Hematopoietic multipotent progenitor cell treated with erythropoietin and hydrocortisone succinate and interleukin-3 and kit ligand, for 6 days (in vitro differentiated cells): Measurements from ENCODE around the gene EIF5A.
"Not testable (repeated sequence)": the region's sequence is repeated elsewhere in the genome, so short reads cannot be mapped to it uniquely, and the experiment has no call there.

ENCODE experiments used
- DNase-seq: peaks from one replicate; pipeline ENCODE4 v3.0.0-alpha.2; 2015

The EIF5A gene

DNA sequence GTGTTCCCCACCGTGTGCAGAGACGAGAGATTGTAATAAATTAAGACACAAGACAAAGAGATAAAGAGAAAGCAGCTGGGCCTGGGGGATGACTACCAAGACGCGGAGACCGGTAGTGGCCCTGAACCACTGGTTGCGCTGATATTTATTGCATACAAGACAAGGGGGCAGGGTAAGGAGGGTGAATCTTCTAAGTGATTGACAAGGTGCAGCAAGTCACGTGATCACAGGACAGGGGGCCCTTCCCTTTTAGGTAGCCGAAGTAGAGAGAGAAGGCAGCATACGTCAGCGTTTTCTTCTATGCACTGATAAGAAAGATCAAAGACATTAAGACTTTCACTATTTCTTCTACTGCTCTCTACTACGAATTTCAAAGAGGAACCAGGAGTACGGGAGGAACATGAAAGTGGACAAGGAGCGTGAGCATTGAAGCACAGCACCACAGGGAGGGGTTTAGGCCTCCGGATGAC lies 25.2 kb downstream of the EIF5A start:
- peak; percentile 50 for DNase-seq

DNA sequence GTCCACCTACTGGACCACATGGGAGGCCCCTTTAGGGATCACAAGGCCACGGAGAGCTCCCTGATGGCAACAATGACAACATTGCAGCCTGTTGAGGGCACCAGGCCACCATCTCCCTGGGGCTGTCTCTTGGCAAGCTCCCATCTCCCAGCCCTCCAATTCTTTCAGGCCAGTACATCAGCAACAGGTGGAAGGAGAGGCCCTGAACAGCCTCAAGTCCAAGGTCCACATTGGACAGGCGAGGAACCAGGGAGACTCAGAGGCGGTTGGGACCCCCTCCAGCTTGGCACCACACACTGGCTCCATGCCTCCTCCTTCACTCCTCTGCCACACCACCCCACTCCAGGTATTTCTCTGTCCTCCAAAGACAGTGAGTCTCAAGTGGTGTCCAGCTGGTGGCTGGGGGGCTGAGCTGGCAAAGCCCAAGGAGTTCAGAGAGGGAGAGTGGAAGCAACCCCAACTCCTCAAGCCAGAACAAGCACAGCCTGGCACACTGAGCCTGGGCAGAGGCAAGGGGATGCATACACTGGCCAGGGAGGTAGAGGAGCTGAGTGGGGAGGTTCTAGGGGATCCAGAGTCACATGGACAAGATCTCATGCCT lies 27.6 kb downstream of the EIF5A start:
- DNase-seq = no peak

DNA sequence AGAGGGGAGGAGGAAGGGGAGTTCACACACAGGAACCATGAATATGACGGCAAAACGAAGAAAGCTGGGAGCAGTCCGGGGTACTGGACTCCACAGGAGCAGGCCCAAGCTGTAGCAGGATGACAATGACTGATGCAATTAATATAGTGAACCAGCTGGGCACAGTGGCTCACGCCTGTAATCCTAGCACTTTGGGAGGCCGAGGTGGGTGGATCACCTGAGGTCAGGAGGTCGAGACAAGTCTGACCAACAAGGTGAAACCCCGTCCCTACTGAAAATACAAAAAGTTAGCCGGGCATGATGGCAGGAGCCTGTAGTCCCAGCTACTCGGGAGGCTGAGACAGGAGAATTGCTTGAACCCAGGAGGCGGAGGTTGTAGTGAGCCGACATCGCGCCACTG lies 28.3 kb downstream of the EIF5A start:
- DNase-seq = not testable (repeated sequence)

DNA sequence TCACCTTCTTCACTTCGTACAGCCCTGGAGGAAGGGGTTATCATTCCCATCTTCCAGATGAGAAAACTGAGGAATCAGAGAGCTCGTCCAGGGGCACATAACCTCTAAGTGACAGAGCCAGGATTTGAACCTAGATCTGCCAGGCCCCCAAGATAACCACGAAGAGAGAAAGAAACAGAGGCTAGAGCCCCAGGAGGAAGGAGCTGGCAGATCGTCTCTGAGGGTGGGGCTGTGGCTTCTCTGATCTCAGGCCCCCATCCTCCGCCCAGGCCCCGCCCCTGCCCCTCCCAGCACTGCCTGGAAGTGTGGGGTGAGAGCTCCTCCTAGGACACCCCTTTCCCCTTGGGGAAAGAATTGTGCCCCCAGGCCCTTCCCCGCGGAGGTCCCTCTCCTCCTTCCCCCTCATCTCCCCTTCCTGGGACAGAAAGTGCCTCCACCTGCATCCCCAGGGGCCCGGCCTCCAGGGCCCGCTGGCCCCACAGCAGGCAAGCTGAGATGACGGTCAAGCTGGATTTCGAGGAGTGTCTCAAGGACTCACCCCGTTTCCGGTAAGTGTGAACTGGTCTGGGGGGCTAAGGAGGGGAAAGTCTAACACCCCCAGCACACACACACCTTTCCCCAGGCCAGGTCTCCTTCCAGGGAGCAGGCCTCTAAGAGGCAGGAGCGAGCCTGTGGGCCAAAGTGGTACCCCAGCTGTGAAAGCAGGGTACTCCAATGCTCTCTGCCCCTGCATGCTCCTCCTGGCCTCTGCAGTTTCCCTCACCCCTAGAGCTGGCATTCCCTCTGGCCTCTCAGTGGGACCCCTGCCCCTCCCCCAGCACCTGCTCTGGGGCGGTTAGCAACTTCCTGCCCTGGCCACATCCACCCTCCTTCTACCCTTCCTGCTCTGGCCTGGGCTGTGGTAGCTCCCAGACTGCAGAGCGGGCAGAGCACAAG lies 29.1 kb downstream of the EIF5A start, which contains the start of gene ACAP1:
TSS of gene ACAP1 (plus strand) at position 290 of the 936 bp plus-strand sequence. CDS start at position 496, 206 bp downstream.
- peak; percentile 95 for DNase-seq

DNA sequence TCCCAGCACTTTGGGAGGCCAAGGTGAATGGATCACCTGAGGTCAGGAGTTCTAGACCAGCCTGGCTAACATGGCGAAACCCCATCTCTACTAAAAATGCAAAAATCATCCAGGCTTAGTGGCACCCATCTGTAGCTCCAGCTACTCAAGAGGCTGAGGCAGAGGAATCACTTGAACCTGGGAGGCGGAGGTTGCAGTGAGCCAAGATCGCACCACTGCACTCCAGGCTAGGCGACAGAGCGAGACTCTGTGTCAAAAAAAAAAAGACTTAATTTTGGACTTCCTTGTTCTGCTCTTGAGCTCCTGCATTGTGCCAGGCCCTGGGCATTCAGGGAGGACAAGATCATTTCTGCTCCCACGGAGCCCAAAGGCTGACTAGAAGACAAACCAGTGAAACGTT lies 30.2 kb downstream of the EIF5A start:
- DNase-seq = not testable (repeated sequence)

DNA sequence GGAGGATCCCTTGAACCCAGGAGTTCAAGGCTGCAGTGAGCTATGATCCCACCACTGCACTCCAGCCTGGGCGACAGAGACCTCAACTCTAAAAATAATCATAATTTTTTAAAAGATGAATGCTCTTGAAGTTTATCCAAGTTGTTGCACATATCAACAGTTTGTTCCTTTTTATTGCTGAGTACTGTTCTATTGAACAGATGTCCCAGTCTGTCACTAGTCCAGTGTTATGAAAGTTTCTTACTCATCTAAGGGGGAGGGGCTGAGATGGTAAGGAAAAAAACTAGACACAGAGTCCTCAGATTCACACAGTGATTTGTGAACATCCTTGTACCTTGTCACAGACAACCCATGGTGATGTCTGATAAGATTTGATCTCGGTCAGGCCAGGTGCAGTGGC lies 32.8 kb downstream of the EIF5A start:
- no peak for DNase-seq

DNA sequence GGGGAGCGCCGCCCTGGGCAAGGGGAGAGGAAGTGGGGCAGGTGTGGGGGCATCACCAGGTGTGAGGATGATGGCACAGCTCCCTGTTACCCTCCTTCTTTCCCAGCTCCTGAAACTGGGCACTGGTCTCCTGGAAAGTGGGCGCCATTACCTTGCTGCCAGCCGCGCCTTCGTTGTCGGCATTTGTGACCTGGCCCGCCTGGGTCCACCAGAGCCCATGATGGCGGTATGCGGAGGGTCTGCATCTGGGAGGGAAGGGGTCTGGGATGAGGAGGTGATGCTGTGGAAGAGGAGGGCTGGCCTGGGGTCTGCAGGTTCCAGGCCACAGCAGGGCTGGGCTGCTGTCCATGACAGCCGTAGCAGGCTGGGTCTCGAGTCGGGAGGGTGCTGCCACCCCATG lies 34.4 kb downstream of the EIF5A start:
- no peak for DNase-seq

DNA sequence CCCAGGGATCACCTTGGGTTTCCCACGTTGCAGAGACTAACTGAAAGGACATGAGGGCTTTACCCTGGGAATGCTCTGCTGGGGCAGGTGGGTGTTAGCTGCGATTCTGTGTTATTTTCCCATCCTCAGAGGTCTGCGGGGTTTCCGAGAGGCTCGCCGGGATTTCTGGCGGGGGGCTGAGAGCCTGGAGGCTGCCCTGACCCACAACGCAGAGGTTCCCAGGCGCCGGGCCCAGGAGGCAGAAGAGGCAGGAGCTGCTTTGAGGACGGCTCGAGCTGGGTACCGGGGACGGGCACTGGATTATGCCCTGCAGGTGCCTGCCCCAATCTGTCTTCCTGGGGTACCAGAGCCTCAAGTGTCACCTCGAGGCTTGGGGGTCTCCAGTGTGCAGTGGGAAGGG lies 35.8 kb downstream of the EIF5A start:
- no peak for DNase-seq

DNA sequence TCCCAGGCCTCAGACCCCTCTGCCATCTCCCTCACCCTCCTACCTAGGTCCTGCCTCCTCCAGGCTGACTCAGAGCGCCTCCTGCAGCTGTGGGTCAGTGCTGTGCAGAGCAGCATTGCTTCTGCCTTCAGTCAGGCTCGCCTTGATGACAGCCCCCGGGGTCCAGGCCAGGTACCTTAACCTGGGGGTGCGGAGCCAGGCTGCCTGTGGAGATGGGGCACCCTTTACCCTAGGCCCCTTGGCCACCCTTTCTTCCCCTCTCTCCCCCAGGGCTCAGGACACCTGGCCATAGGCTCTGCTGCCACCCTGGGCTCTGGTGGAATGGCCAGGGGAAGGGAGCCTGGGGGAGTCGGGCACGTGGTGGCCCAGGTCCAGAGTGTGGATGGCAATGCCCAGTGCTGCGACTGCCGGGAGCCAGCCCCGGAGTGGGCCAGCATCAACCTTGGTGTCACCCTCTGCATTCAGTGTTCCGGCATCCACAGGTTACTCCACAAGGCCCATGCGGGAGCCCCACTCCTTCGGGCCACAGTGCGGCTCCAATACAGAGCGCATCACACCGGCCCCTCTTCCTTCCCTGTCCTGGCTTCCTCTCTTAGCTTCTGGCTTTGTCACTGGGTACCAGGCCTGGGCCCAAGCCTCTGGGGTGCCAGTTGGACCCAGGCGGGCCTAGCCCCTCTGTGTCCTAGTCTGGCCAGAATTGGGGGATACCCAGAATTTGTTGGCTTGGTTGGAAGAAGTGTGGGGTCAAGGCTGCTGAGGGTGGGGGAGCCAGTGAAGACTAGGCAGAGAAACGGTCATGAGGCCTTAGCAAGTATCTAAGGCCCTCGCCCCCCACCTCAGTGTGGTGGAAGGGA lies 39.6 kb downstream of the EIF5A start:
- DNase-seq = no peak

DNA sequence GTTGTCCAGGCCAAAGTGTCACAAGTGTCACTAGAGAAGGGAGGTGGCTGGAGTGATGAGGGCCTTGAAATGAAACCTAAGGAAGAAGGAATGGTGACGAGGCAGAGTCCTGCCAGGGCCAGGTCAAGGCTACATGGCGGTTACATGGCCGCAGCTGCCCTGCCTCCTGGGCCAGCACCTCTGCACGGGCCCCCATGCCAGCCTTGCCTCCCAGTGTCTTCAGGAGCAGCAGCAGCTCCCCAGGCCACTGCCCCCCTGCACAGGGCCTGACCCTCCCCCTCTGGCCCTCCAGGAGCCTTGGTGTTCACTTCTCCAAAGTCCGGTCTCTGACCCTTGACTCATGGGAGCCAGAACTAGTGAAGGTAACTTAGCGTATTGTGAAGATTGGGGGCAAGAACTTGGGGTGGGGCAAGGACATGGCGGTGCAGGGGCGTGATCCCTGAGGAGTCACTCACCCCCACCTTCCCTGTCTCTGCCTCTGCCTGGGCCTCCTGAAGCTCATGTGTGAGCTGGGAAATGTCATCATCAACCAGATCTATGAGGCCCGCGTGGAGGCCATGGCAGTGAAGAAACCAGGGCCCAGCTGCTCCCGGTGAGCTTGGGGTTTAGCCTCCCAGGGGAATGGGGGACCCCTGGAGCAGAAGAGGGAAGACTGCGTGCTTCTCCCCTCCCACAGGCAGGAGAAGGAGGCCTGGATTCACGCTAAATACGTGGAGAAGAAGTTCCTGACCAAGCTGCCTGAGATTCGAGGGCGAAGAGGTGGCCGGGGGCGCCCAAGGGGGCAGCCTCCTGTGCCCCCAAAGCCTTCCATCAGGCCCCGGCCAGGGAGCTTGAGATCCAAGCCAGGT lies 40.4 kb downstream of the EIF5A start:
- no peak for DNase-seq

DNA sequence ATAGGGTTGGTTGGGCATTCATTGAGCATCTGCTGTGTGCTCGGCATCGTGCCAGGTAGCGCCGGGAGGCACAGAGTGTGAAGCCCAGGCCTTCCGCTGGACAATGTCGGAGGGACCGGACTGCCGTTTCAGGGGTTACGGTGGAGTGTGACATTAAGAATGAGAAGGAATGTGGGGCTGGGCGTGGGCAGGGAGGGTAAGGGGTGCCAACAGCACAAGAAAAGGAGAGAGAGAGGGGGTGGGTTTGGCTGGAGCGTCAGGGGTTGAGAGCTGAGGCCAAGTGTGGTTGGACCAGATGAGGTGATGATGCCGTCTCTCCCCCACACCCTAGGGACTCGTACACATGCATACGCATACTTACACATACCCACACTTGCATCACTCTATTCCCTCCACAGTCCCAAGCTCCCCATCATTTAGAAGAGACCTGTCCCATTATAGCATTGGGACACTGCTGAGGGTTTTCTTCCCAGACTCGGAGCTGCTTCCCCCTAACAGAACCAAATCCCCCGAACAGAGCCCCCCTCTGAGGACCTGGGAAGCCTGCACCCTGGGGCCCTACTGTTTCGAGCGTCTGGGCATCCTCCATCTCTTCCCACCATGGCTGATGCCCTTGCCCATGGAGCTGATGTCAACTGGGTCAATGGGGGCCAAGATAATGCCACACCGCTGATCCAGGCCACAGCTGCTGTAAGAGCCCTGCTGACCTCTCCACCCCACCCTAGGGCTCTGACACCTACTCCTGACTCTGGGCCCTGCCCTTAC lies 41.2 kb downstream of the EIF5A start:
- no peak for DNase-seq

DNA sequence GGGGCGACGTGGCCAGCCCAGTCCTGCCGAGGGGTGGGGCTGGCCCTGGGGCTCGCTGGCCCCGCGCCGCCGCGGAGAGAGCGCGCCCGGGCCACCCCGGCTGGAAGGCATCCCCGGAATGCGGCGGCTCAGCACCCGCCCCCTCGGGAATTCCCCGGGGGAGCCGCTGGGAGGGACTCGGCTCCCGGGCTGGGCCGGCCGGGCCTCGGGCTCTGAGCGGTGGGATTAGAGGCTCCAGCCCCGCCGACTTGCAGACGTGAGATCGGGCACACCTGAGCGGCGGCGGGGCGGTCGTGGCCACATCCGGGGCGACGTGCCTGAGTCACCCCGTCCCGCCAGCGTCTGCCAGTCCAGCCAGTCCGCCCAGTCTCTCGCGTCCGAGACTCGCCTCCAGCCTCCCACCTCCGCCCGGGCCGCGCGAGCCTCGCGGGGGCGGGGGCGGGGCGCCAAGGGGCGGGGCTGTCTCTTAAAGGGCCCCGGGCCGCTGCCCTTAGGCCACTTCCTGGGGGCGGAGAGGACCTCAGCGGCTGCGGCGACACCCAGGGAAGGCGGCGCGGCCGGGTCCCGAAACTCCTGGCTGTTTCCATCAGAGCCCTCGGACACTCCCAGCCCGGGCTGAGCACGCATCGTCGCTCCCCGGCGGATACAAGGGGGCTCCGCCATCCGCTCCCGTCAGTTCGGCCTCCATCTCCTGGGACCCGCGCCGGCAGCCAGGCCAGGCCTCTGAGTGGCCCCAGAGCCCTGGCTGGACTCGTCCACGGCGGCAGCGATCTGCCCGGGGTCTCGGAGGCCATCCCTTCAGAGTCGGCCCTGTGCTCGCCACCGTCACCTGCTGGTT lies 44.5 kb downstream of the EIF5A start, which contains the start of gene KCTD11:
TSS of gene KCTD11 (plus strand) at position 498 of the 838 bp plus-strand sequence.
- DNase-seq = peak; percentile 83

DNA sequence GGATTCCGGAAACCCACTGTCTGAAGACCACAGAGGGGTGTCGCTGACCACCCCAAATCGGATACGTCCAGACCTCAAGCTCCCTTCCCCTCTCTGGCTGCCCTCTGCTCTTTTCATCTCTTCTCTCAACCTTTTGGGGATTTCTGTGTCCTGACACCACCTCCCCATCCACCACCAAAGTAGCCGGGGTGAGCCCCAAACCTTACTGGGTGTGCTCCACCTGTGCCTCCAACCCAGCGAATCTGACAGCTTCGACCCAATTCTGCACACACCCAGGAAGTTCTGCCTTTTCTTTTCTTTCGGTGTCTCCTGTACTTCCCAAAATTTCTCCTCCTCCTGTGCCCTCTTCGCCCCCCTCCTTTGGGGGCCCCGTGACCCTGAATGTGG lies 45.1 kb downstream of the EIF5A start:
- DNase-seq = no peak

DNA sequence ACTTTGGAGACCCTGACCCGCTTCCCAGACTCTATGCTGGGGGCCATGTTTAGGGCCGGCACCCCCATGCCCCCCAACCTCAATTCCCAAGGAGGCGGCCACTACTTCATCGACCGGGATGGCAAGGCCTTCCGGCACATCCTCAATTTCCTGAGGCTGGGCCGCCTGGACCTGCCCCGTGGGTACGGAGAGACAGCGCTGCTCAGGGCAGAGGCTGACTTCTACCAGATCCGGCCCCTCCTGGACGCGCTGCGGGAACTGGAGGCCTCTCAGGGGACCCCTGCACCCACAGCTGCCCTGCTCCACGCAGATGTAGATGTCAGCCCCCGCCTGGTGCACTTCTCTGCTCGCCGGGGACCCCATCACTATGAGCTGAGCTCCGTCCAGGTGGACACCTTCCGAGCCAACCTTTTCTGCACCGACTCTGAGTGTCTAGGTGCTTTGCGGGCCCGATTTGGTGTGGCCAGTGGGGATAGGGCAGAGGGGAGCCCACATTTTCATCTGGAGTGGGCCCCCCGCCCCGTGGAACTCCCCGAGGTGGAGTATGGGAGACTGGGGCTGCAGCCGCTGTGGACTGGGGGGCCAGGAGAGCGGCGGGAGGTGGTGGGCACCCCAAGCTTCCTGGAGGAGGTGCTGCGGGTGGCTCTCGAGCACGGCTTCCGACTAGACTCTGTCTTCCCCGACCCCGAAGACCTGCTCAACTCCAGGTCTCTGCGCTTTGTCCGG lies 45.6 kb downstream of the EIF5A start:
- DNase-seq = no peak

DNA sequence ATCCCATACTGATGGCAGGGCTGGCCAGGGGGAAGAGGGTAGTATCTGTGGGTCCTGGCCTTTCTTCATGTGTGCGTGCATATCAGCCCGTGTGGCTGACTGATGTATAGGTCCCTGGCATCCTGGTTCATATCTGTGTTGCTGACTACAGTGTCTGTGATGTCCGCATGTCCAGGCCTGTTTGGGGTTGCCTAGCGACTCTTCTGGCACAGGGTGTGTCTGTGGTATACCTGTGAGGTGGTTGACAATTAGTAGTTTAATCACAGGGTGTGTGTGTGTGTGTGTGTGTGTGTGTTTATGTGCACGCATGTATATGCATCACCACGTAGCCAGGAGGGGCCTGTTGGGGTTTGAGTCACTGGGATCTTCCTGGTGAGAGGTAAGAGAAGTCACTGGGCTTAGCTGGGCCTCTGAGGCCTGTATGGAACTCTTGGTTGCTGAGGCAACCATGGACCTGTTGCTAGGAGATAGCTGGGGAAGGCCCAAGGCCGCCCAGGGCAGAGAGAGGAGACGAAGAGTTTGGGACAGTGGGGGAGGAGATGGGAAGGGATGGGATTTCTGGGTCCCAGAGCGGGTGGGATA lies 46.9 kb downstream of the EIF5A start:
- DNase-seq = peak; percentile 34

DNA sequence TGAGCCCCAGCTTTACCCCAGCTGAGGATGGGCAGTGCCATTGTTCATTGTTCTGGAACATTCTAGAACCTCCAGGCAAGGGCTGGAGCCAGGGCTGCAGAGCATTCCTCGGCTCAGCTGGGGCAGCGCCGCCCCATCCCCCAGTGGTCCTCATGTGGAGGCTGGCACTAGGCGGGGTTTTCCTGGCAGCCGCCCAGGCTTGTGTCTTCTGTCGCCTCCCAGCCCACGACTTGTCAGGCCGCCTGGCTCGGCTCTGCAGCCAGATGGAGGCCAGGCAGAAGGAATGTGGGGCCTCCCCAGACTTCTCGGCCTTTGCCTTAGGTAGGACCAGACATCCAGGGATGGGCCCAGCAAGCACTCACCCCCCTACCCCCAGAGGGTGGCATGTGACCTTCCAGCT lies 47.6 kb downstream of the EIF5A start, which contains the start of gene TMEM95:
TSS of gene TMEM95 (plus strand) at position 104 of the 400 bp plus-strand sequence. CDS start at position 153, 49 bp downstream.
- DNase-seq = peak; percentile 82

DNA sequence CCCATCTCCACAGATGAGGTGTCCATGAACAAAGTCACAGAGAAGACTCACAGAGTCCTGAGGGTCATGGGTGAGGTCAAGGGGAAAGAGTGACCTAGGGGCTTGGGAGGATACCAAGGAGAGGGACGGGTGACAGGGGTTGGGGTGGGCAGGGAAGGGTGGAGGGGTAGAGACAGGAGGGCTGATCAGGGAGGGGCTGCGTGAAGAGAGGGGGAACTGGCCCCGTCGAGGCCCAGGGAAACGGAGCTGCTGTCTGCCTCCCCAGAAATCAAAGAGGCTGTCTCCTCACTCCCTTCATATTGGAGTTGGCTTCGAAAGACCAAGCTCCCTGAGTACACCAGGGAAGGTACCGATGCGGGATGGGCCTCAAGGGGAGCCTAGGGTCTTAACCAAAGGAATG lies 48.1 kb downstream of the EIF5A start:
- DNase-seq = no peak

DNA sequence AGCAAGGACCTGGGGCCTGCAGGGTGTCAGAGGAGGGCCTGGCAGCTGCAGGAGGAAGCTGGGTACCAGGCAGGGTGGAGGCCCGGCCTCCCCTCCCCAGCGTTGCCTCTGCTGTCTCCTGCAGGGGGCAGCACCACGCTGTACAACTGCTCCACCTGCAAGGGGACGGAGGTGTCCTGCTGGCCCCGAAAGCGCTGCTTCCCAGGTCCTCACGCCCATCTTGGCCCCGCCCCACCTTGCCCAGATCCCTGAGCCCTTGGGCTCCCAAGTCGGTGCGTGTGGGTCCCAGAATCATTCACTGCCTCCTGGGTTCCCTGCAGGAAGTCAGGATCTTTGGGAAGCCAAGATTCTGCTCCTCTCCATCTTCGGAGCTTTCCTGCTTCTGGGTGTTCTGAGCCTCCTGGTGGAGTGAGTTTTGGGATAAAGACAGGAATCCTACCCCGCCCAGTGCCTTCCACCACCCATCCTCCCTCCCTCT lies 48.7 kb downstream of the EIF5A start:
- DNase-seq = peak; percentile 90

DNA sequence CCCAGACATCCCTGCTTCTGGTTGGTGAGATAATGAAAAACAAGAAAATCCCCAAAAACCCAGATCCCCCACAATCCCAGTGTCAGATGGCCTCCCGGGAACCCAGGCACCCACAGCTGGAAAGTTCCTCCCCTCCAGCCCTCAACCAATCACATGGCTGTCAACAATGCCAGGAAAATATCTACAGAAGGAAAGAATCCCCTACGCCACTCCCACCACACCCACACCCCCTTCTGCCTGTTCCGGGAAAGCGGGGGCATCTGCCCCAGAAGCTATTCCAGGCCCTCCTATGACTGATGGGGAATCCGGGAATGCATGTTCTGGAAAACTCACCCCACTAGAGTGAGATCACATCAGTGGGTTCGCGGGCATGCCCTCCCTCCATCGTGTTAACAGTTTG lies 49.3 kb downstream of the EIF5A start:
- no peak for DNase-seq
